Activated CD8-positive, alpha-beta memory T cell treated with anti-CD3 and anti-CD28 coated beads, Interleukin-2, amount 50 U/mL, for 48 hours (primary cell): ENCODE measurements around the gene OR52E8.

Experiments
- DNase-seq: peaks from one replicate; pipeline ENCODE4 v3.0.0-alpha.2; 2020

Gene OR52E8

DNA sequence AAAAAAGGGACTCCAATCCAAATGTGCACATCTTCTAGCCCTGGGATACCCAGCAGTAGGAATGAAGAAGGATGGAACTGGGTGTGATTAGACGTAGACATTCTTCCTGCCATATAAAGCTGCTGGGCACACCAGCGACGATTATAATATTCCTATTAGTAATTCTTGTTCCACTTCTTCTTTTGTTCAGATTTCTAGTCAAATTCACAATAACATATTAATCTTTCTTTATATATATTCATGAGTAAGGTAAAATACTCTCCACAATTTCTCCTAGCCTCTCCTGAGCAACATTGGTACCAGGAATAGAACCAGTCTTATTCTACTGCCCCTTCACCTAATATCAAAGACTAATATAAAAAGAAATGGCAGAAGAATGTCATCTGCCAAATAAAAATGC is at the start of gene OR52E8:
Gene OR52E8 (minus strand): TSS at position 101 of the 400 bp plus-strand sequence. CDS start 0 bp downstream, at position 101.
- no peak for DNase-seq

- no peak for DNase-seq
Observed at GRCh38 chr11:5899534-5899933, 42.0 kb upstream of the OR52E8 start.

DNA sequence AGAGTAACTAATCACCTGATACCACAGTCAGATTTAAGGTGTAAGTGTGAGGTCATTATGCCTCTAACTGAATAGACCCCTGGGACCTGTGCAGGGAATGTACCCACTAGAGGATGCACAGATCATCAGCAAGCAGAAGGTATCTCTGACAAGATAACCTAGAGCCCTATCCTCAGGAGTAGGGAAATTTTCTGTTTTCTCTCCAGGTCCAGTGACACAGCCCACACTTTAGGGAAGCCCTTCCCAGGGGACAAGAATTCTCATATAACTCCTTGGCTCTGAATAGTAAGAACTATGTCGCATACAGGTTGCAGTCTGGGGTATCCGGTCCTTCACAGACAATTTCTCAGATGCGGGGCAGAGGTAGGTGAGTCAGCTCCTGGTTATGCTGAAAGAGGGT is 35.4 kb upstream of the OR52E8 start, which contains the start of gene OR52E5:
Gene OR52E5 (plus strand): TSS at position 301 of the 400 bp plus-strand sequence. CDS start 7,569 bp downstream, outside the sequence.
- DNase-seq = no peak

GRCh38 chr11:5891216-5891800 is 33.8 kb upstream of the OR52E8 start:
- DNase-seq = no peak

- DNase-seq = no peak
Observed at GRCh38 chr11:5887661-5888060, 30.2 kb upstream of the OR52E8 start.

DNA sequence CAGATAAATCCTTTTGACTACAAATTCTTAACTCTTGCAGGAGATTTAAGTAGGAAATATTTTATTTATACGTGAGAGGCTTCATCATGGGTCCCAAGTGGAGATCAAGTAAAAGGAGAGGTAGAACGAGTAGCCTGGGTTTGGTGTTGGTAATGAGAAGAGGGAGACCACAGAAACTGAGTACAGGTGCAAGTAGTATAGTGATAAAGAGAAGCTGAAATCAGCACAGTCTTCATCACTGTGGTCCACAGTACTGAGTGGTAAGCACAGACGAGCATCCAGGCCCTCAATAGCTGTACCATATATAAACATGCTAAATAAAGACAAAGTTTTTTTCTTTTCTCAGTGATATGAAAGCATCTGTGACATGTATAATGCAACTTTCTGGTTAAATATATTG is 29.7 kb upstream of the OR52E8 start:
- DNase-seq = no peak

DNA sequence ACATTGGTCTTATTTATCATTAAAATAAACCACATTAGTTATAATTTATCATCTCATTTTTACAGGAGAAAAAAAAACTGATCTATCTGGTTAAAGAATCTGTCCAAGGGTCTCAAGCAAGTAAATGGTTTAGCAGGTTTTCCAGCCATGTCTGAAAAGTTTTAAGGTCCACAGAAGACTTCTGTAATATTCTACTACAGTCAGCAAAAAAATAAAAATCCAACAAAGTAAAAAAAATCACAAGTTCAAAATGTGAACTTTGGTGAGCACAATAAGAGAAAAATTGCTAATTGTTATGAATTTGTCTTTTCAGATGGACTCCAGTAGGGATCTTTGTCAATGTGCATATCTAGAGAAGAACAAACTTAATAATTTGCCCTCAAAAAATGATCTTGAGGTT is 24.3 kb upstream of the OR52E8 start:
- DNase-seq = no peak

GRCh38 chr11:5880329-5880728 is 22.8 kb upstream of the OR52E8 start, which contains the start of gene OR52E4:
Gene OR52E4, plus strand, starts transcription at chr11:5880629. Its CDS starts 3,664 bp downstream, at chr11:5884293.
- DNase-seq = no peak

DNA sequence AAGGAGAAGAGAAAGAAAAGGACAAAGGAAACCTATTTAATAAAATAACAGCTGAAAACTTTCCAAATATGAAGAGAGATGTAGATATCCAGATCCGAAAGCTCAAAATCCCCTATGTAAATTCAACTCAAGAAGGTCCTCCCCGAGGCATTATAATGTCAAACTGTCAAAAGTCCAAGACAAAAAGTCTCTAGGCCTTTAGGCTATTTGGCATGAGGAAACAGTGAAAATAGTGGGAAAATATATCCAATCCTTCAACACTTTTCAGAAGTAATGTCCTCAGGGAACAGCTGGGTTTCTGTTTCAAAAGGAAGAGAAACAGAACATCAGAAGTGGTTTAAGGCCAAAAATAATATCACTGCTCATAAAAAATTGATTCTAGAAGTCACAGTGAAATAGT is 21.1 kb upstream of the OR52E8 start:
- DNase-seq = no peak

GRCh38 chr11:5865826-5866225 is 8.3 kb upstream of the OR52E8 start:
- no peak for DNase-seq

DNA sequence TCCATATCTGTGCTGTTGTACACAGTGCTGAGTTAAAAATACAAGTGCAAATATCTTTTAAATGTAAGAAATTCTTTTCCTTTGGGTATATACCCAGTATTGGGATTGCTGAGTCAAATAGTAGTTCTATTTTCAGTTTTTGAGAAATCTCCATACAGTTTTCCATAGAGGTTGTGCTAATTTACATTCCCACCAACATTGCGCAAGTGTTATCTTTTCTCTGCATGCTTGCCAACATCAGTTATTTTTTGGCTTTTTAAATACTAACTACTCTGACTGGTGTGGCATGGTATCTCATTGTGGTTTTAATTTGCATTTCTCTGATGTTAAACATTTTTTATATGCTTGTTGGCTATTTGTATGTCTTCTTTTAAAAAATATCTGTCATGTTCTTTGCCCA is 6.5 kb downstream of the OR52E8 start:
- no peak for DNase-seq

DNA sequence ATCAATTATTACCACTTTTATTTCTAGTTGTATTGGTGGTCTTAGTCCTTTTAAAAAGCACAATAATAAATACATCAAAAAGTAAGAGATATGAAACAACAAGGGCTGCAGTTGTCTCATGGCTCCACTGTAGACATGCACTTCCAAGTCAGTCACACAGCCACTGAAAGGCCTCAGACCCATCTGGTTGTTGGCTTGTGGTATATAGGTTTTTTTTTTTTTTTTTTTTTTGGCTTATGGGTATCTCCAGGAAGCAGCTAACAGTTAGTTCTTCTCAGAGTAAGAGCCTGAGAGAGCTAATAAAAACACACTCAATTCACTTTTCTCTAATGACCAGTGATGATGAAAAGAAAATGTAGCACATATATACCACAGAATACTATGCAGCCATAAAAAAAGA is 9.8 kb downstream of the OR52E8 start:
- no peak for DNase-seq

GRCh38 chr11:5846701-5847100 is 10.8 kb downstream of the OR52E8 start:
- no peak for DNase-seq

GRCh38 chr11:5841797-5842196 is 15.7 kb downstream of the OR52E8 start, which contains the start of gene OR52E6:
Gene OR52E6, minus strand, starts transcription at chr11:5841897. Its CDS starts 0 bp downstream, at chr11:5841897.
- DNase-seq = no peak

DNA sequence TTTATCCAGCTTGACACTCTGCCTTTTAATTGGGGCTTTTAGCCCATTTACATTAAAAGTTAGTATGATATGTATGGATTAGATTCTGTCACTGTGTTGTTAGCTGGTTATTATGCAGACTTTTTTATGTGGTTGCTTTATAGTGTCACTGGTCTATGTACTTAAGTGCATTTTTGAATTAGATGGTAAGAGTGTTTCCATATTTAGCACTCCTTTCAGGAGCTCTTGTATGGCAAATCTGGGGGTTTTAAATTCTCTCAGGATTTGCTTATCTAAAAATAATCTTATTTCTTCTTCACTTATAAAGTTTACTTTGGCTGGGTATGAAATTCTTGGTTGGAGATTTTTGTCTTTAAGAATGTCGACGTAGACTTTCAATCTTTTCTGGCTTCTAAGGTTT is 19.8 kb downstream of the OR52E8 start:
- DNase-seq = no peak

DNA sequence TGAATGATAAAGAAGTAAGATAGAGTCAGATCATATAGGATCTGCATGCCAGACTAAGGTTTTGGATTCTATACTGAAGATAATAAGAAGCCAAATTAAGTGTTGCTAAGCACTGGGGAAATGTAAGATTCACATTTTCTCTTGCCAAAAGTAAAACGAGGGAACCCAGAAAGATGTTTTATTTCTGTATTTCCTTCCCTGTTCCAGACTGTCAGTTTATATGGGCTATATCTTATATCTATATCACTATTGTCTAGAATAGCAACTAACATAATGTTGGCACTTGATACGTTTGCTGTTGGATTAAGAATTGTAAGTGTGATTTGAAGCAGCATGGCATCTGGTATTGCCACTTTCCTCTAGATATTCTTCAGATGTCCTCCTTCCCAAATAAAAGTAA is 24.0 kb downstream of the OR52E8 start:
- DNase-seq = no peak

GRCh38 chr11:5831196-5831829 is 26.2 kb downstream of the OR52E8 start:
- no peak for DNase-seq

GRCh38 chr11:5818245-5818886 is 39.1 kb downstream of the OR52E8 start:
- no peak for DNase-seq

DNA sequence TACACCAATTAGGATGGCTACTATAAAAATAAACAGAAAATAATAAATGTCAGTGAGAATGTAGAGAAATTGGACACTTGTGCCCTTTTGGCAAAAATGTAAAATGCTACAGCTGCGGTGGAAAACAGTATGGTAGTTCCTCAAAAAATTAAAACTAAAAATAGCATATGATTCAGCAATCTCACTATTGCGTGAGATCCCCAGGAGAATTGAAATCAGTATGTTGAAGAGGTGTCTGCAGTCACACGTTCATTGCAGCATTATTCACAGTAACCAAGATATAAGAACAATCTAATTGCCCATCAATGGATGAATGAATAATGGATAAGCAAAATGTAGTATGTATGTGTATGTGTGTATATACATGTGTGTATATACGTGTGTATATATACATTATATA is 42.0 kb downstream of the OR52E8 start:
- no peak for DNase-seq

DNA sequence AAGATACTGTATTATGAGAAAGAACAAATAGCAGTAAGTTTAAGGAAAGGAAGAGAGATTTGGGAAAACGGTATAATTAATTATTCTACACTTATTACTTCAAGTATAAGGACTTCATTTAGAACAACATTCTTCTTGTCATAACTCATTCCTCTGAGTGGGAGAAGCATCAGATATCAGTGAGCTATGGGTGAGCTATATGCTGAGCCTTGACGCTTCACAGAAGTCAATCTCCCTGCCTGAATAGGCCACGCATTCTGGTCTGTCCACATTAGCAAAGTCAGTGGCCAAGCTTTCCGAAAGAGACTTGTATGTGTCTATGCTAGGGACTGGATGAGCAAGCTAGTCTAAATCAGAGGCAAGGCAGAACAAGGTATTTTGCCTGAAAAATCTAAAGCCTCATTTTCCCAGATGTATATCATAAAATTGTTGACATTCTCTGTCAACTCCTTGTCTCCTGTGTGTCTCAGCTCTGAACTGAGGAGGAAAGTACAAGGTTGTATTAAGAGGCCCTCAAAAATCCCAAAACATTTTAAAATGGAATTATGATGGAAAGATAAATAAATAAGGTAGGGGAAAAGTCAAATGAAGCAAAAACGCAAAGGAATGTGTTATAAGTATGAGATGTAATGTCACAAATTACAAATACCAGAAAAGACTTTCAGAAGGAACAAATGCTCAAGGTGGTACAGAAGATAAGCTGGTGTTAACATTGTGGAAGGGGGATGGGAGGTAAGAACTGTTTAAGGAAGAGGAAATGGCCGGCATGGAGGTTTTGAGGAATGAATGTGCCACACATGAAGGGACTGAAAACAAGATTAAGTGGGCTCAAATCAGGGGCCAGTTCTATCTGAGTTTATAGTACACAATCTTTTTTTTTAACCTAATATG is 47.3 kb downstream of the OR52E8 start:
- no peak for DNase-seq

- DNase-seq = no peak
Observed at GRCh38 chr11:5809122-5809519, 48.4 kb downstream of the OR52E8 start.

GRCh38 chr11:5808500-5809121 is 48.9 kb downstream of the OR52E8 start, which contains the start of gene OR52N2:
Gene OR52N2, plus strand, starts transcription at chr11:5808924. Its CDS starts 11,412 bp downstream, at chr11:5820336.
- peak; percentile 82 for DNase-seq
